GM12864 (cell line): ENCODE results near the gene TECTA.

Experiments used
- DNase-seq: peaks from one replicate; pipeline ENCODE4 v3.0.0-alpha.2; 2011; ENCODE audit warnings: low read depth
- H3K4me3 ChIP-seq: 2 replicates; pipeline ENCODE4 v1.5.1; 2011; ENCODE audit warnings: mild to moderate bottlenecking, low read depth, low read length, control low read depth
- CTCF ChIP-seq: IDR thresholded peaks from 2 replicates; pipeline ENCODE4 v1.5.1; 2011; ENCODE audit warnings: low read depth, mild to moderate bottlenecking, moderate library complexity, low read length, control low read depth, inconsistent platforms; ENCODE audit errors: missing control alignments

The TECTA gene, protein sequence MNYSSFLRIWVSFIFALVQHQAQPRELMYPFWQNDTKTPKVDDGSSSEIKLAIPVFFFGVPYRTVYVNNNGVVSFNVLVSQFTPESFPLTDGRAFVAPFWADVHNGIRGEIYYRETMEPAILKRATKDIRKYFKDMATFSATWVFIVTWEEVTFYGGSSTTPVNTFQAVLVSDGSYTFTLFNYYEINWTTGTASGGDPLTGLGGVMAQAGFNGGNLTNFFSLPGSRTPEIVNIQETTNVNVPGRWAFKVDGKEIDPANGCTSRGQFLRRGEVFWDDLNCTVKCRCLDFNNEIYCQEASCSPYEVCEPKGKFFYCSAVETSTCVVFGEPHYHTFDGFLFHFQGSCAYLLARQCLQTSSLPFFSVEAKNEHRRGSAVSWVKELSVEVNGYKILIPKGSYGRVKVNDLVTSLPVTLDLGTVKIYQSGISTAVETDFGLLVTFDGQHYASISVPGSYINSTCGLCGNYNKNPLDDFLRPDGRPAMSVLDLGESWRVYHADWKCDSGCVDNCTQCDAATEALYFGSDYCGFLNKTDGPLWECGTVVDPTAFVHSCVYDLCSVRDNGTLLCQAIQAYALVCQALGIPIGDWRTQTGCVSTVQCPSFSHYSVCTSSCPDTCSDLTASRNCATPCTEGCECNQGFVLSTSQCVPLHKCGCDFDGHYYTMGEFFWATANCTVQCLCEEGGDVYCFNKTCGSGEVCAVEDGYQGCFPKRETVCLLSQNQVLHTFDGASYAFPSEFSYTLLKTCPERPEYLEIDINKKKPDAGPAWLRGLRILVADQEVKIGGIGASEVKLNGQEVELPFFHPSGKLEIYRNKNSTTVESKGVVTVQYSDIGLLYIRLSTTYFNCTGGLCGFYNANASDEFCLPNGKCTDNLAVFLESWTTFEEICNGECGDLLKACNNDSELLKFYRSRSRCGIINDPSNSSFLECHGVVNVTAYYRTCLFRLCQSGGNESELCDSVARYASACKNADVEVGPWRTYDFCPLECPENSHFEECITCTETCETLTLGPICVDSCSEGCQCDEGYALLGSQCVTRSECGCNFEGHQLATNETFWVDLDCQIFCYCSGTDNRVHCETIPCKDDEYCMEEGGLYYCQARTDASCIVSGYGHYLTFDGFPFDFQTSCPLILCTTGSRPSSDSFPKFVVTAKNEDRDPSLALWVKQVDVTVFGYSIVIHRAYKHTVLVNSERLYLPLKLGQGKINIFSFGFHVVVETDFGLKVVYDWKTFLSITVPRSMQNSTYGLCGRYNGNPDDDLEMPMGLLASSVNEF (N-terminal part only)

GRCh38 chr11:121100943-121101342 is at the start of gene TECTA:
Gene TECTA (plus strand): TSS chr11:121101243. CDS start chr11:121102666, 1,423 bp downstream.
- DNase-seq, result no peak
- H3K4me3 ChIP-seq, result no peak within 1 kb of the TSS
- no peak for TF ChIP-seq CTCF

DNA sequence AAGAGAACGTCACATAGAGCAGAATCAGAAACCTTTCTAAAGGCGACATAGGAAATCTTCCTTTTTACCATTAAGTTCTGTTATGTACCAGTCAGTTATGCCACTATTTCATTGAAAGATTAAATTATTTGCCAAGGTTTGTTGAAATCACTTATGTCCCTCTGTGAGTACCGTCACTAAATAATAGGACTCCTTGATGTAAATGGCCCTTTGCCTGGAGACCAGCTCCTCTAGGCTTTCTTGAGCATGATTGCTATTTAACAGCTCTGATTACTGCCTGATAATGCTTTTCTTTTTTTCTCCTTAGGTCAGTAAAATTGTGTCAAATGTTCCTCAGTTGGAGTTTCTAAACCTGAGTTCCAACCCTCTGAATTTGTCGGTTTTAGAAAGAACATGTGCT is 47.8 kb upstream of the TECTA start:
- no peak for DNase-seq
- TF ChIP-seq CTCF, result no peak
- no peak overlapping the region for H3K4me3 ChIP-seq

DNA sequence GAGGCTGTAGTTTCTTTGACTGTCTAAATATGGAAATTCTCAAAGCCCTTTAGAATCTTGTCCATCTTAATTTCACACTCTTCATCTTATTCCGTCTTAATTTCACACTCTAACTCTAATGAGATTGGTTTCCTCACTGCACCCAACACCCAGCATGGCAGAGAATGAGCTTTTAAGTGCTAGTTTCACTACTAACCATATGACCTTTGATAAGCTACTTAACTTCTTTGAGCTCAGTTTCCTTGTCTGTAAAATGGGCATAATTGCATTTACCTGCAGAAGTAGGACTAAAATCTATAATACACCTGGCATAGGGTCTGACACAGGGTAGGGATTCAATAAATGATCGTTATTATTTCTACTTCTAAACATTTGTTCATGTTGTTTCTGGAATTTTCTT is 46.8 kb upstream of the TECTA start:
- no peak for TF ChIP-seq CTCF
- no peak for DNase-seq
- no peak overlapping the region for H3K4me3 ChIP-seq

GRCh38 chr11:121055076-121055475 is 46.0 kb upstream of the TECTA start:
- DNase-seq, result no peak
- no peak for TF ChIP-seq CTCF
- no peak overlapping the region for H3K4me3 ChIP-seq

- no peak overlapping the region for H3K4me3 ChIP-seq
- DNase-seq, result no peak
- no peak for TF ChIP-seq CTCF
Measured at GRCh38 chr11:121057922-121058321, 43.1 kb upstream of the TECTA start.

GRCh38 chr11:121058941-121059340 is 42.1 kb upstream of the TECTA start:
- no peak for DNase-seq
- TF ChIP-seq CTCF, result no peak
- H3K4me3 ChIP-seq, result no peak overlapping the region
